ENCODE measurements around the gene FAM229A. TPM values are rescaled to one million over a fixed set of nuclear protein-coding genes. Genes with fewer than 3 reads are reported as not detected.

Gene FAM229A
- total and polyA plus RNA-seq, 9 of the 15 experiments (the other 6 are each of a cell fraction or from before 2014, with no cell fraction given): 0.04 to 21.6 (median 7.4) TPM

DNA sequence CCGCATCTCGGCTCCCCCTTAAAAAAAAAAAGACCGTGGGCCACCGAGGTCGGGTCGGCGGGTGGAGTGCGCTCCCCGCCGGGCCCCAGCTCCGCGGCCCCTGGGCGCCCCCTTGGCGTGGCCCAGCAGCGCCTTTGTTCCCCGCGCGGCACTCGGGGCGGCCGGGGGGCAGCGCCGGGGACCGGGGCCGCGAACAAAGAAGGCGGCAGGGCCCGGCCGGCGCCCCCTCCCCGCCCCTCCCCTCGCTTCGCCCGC, 26.8 kb downstream of the FAM229A start (continued):
- TF ChIP-seq, protein P1, sequence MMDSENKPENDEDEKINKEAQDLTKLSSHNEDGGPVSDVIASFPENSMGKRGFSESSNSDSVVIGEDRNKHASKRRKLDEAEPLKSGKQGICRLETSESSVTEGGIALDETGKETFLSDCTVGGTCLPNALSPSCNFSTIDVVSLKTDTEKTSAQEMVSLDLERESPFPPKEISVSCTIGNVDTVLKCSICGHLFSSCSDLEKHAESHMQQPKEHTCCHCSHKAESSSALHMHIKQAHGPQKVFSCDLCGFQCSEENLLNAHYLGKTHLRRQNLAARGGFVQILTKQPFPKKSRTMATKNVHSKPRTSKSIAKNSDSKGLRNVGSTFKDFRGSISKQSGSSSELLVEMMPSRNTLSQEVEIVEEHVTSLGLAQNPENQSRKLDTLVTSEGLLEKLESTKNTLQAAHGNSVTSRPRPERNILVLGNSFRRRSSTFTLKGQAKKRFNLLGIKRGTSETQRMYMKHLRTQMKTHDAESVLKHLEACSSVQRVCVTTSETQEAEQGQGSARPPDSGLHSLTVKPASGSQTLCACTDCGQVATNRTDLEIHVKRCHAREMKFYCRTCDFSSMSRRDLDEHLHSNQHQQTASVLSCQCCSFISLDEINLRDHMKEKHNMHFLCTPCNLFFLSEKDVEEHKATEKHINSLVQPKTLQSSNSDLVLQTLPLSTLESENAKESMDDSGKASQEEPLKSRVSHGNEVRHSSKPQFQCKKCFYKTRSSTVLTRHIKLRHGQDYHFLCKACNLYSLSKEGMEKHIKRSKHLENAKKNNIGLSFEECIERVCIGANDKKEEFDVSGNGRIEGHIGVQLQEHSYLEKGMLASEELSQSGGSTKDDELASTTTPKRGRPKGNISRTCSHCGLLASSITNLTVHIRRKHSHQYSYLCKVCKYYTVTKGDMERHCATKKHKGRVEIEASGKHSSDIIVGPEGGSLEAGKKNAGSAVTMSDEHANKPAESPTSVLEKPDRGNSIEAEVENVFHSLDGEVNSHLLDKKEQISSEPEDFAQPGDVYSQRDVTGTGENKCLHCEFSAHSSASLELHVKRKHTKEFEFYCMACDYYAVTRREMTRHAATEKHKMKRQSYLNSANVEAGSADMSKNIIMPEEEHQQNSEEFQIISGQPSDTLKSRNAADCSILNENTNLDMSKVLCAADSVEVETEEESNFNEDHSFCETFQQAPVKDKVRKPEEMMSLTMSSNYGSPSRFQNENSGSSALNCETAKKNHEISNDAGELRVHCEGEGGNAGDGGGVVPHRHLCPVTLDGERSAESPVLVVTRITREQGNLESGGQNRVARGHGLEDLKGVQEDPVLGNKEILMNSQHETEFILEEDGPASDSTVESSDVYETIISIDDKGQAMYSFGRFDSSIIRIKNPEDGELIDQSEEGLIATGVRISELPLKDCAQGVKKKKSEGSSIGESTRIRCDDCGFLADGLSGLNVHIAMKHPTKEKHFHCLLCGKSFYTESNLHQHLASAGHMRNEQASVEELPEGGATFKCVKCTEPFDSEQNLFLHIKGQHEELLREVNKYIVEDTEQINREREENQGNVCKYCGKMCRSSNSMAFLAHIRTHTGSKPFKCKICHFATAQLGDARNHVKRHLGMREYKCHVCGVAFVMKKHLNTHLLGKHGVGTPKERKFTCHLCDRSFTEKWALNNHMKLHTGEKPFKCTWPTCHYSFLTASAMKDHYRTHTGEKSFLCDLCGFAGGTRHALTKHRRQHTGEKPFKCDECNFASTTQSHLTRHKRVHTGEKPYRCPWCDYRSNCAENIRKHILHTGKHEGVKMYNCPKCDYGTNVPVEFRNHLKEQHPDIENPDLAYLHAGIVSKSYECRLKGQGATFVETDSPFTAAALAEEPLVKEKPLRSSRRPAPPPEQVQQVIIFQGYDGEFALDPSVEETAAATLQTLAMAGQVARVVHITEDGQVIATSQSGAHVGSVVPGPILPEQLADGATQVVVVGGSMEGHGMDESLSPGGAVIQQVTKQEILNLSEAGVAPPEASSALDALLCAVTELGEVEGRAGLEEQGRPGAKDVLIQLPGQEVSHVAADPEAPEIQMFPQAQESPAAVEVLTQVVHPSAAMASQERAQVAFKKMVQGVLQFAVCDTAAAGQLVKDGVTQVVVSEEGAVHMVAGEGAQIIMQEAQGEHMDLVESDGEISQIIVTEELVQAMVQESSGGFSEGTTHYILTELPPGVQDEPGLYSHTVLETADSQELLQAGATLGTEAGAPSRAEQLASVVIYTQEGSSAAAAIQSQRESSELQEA (IDR thresholded peaks at IDR 0.05; ENCODE audit: low read depth): no peak
- TF ChIP-seq ZBTB7A (IDR thresholded peaks at IDR 0.05; ENCODE audit: borderline replicate concordance, control insufficient read depth, low read depth, low read length): no peak
- no peak for TF ChIP-seq ATF1 (CRISPR knock-in tag; IDR thresholded peaks at IDR 0.05)
- no peak for TF ChIP-seq ATF1 (tag; IDR thresholded peaks at IDR 0.05)
- no peak for TF ChIP-seq ILF3 (IDR thresholded peaks at IDR 0.05; ENCODE audit: borderline replicate concordance)
- no peak for TF ChIP-seq ZFX (CRISPR knock-in tag; IDR thresholded peaks at IDR 0.05)
- TF ChIP-seq NCOA6 (IDR thresholded peaks at IDR 0.05): no peak
- no peak for TF ChIP-seq SIRT6 (IDR thresholded peaks at IDR 0.05; ENCODE audit: low read depth, low read length)
- TF ChIP-seq SUPT5H (IDR thresholded peaks at IDR 0.05): no peak
- TF ChIP-seq TCF3 (CRISPR knock-in tag; IDR thresholded peaks at IDR 0.05): no peak; the same call in 1 of the 2 replicates
- TF ChIP-seq, protein P2, sequence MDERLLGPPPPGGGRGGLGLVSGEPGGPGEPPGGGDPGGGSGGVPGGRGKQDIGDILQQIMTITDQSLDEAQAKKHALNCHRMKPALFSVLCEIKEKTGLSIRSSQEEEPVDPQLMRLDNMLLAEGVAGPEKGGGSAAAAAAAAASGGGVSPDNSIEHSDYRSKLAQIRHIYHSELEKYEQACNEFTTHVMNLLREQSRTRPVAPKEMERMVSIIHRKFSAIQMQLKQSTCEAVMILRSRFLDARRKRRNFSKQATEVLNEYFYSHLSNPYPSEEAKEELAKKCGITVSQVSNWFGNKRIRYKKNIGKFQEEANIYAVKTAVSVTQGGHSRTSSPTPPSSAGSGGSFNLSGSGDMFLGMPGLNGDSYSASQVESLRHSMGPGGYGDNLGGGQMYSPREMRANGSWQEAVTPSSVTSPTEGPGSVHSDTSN (CRISPR knock-in tag; IDR thresholded peaks at IDR 0.05; ENCODE audit: low read depth): no peak
- TF ChIP-seq, protein P2 (tag; conservative IDR thresholded peaks at IDR 0.05; ENCODE audit: low read depth): no peak
- no peak for TF ChIP-seq CHCHD3 (CRISPR knock-in tag; IDR thresholded peaks at IDR 0.05)
- TF ChIP-seq RNF2 (IDR thresholded peaks at IDR 0.05): no peak
- no peak for TF ChIP-seq TBP (optimal IDR thresholded peaks at IDR 0.05; ENCODE audit: low read depth, low read length)
- TF ChIP-seq ZNF764 (CRISPR knock-in tag; IDR thresholded peaks at IDR 0.05; ENCODE audit: low read depth): no peak
- TF ChIP-seq SAP30 (IDR thresholded peaks at IDR 0.05; ENCODE audit: borderline replicate concordance, insufficient read depth, low read depth, low read length, poor library complexity, severe bottlenecking): peak; percentile 23
- TF ChIP-seq FOXJ3 (CRISPR knock-in tag; IDR thresholded peaks at IDR 0.05): no peak
- TF ChIP-seq RFX7 (CRISPR knock-in tag; IDR thresholded peaks at IDR 0.05): no peak
- TF ChIP-seq HCFC1 (IDR thresholded peaks at IDR 0.05; ENCODE audit: low read depth, low read length): no peak
- peak; percentile 10 for TF ChIP-seq CHD1 (IDR thresholded peaks at IDR 0.05; ENCODE audit: low read length)

All from K562 (cell line).